NB4 (cell line): ENCODE results near the gene TMEM94.

Source experiments
- DNase-seq: peaks from one replicate; pipeline ENCODE4 v3.0.0; 2010; ENCODE audit warnings: low read depth
- H3K4me3 ChIP-seq: one replicate; pipeline ENCODE4 v1.5.1; 2011; ENCODE audit warnings: mild to moderate bottlenecking, low read depth, low read length, moderate library complexity
- MYC ChIP-seq: IDR thresholded peaks from 2 replicates; pipeline ENCODE4 v1.6.1; 2011; ENCODE audit warnings: low read depth, low read length
- POLR2A ChIP-seq: IDR thresholded peaks from 2 replicates; pipeline ENCODE4 v1.6.1; 2011; ENCODE audit warnings: mild to moderate bottlenecking; ENCODE audit not compliant: insufficient read length; ENCODE audit errors: extremely low read depth
- TF ChIP-seq, protein P1 (sequence below): IDR thresholded peaks from one replicate; pipeline ENCODE4 v1.5.1; 2012; ENCODE audit warnings: low read depth, low read length
- TF ChIP-seq, protein P2 (sequence below): IDR thresholded peaks from 2 replicates; pipeline ENCODE4 v1.6.1; 2011; ENCODE audit warnings: low read depth, low read length

Gene TMEM94

GRCh38 chr17:75521951-75522727 lies 65.7 kb downstream of the TMEM94 start:
- H3K4me3 ChIP-seq: no peak overlapping the region
- DNase-seq: no peak
- TF ChIP-seq, protein P1, sequence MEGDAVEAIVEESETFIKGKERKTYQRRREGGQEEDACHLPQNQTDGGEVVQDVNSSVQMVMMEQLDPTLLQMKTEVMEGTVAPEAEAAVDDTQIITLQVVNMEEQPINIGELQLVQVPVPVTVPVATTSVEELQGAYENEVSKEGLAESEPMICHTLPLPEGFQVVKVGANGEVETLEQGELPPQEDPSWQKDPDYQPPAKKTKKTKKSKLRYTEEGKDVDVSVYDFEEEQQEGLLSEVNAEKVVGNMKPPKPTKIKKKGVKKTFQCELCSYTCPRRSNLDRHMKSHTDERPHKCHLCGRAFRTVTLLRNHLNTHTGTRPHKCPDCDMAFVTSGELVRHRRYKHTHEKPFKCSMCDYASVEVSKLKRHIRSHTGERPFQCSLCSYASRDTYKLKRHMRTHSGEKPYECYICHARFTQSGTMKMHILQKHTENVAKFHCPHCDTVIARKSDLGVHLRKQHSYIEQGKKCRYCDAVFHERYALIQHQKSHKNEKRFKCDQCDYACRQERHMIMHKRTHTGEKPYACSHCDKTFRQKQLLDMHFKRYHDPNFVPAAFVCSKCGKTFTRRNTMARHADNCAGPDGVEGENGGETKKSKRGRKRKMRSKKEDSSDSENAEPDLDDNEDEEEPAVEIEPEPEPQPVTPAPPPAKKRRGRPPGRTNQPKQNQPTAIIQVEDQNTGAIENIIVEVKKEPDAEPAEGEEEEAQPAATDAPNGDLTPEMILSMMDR: no peak
- TF ChIP-seq POLR2A: no peak
- TF ChIP-seq, protein P2, sequence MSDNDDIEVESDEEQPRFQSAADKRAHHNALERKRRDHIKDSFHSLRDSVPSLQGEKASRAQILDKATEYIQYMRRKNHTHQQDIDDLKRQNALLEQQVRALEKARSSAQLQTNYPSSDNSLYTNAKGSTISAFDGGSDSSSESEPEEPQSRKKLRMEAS: no peak

DNA sequence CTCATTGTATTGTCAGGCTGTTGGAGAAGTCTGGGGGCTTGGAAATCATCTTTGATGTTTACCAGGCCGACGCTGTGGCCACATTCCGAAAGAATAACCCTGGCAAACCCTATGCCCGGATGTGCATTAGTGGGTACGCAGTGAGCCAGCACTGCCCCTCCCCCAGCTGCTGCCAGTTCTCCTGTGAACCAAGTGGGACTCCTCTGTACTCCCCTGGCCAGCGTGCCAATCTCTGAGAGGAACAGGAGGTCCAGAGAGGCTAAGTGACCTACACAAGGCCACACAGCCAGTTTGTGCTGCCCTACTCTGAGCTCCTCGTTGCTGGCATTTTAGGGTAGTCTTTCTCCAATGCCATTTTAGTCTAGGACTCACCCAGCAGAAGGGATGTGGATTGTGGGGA lies 67.2 kb downstream of the TMEM94 start:
- no peak overlapping the region for H3K4me3 ChIP-seq
- TF ChIP-seq MYC: no peak
- TF ChIP-seq, protein P1: no peak
- TF ChIP-seq, protein P2: no peak
- TF ChIP-seq POLR2A: no peak
- DNase-seq: no peak

DNA sequence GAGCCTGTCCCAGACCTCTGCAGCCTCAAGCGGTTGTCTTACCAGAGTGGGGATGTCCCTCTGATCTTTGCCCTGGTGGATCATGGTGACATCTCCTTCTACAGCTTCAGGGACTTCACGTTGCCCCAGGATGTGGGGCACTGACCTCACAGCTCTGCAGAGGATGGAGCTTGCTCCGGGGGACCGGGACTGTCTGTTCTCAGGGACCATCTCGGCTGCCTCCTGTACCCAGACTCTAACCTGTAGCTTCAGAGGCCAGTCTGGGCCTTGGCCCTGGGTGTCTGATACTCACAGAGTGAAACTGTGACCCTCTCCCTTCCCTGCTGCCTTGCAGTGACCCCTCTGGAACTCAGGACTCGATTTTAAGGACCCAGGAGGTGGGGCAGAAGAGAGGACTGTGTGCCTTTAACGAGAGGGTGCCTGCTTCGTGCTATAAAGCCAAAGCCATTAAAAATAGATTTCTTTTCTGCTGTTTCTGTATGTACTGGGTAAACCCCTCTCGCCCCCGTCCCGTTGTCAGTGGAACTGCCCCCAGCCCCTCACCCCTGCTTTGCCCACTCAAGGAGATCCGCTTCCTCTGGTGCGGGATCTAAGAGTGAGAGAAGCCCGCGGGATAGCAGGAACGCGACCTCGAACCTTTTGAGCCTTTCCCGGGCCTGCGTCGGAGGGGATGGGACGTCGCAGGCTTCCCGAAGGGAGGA lies 68.0 kb downstream of the TMEM94 start:
- TF ChIP-seq, protein P2: no peak
- TF ChIP-seq, protein P1: no peak
- no peak for TF ChIP-seq POLR2A
- no peak for TF ChIP-seq MYC
- no peak overlapping the region for H3K4me3 ChIP-seq
- DNase-seq: no peak

DNA sequence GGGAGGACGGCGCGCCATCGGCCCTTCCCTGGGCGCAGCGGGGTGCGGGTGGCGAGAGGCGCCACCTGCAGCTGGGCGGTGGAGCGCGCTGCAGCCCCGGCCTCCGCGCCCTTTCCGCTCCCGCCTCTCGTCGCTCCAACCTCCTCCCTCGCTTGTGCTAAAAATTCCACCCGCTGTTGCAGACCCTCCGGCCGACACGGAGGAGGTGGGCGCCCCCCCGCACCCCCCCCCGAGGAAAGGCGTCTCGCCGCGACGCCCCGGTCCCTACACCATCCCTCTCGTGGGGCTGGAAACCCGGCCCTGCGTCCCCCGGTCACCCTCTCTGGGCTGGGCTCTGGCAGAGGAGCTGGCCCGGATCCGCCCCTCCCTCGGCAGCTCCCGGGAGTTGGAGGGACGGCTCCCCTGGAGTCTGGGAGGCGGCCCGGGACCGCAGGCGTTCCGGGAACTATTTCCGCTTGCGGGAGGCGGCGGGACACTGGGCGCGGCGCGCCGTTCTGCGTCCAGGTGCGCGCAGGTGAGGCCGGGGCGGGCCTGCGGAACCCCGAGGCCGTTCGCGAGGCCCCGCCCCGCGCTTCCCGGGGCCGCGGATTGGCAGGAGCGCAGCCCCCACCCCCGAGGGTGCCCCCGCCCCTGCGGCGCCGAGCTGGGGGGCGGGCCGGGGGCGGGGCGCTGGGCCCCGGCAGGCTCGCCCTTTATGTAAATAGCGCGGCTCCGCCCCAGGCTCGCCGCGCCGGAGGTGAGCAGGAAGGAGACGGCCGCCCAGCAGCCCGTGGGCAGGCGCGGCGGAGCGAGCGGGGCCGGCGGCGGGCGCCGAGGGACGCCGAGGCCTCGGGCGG lies 68.8 kb downstream of the TMEM94 start, which contains the start of gene LLGL2:
LLGL2 (plus strand) TSS at position 728 of the 836 bp plus-strand sequence. CDS start 17,730 bp downstream, outside the sequence.
- TF ChIP-seq, protein P2: peak; percentile 48
- TF ChIP-seq, protein P1: peak; percentile 39
- TF ChIP-seq POLR2A (peak; percentile 38), MYC (0 out of 2 replicates have a peak, but pooled peaks have one; percentile 44)
- H3K4me3 ChIP-seq: peak within 1 kb of the TSS; percentile 49
- DNase-seq: peak; percentile 85

- H3K4me3 ChIP-seq: peak overlapping the region; percentile 49
- DNase-seq: no peak
- TF ChIP-seq POLR2A (no peak), MYC (no peak)
- TF ChIP-seq, protein P2: no peak
These were observed 69.5 kb downstream of the TMEM94 start for GRCh38 chr17:75525806-75526554.
